HepG2 (cell line): ENCODE results near the gene NLRP11. TPM values are rescaled to one million over a fixed set of nuclear protein-coding genes. Genes with fewer than 3 reads are reported as not detected.

Source experiments
- ATAC-seq: fragments of 200-7000 bp; cut with Tn5 transposase; 3 replicates; pipeline ENCODE4 v1.9.1; 2020; ENCODE audit warnings: mild to moderate bottlenecking, moderate library complexity
- BruUV-seq: library from RNA; stranded (reverse); fragments of 400-500 nt; replicated peaks from 2 replicates; lab custom pipeline; 2021; lab: Mats Ljungman, UMichigan
- CTCF ChIA-PET: fragments of 300-600 bp; formaldehyde crosslinking; extraction: SDS; loops from one replicate; lab custom pipeline; 2021; ENCODE audit warnings: low total read pairs, inconsistent platforms, low intra/inter-chr PET ratio; lab: Yijun Ruan, JAX
- POLR2A ChIA-PET: fragments of 350-600 bp; sonication (Branson Sonifier 250); formaldehyde crosslinking; loops from one replicate; lab custom pipeline; 2020; ENCODE audit warnings: antibody characterized with exemption, inconsistent platforms; lab: Yijun Ruan, JAX
- DNase-seq: peaks from one replicate; pipeline ENCODE4 v3.0.0-alpha.2; 2015; ENCODE audit warnings: low spot score
- FAIRE-seq: peaks from 3 replicates; lab custom pipeline; 2011; peaks lifted over from hg19 to GRCh38; lab: Jason Lieb, UNC
- H2AFZ ChIP-seq: one replicate; pipeline ENCODE4 v1.6.1; 2011; ENCODE audit warnings: low read length, inconsistent platforms
- H3K27ac ChIP-seq: fragments of 300-600 bp; 3 replicates; pipeline ENCODE4 v1.8.0; 2011; ENCODE audit warnings: mixed run types, mild to moderate bottlenecking, mixed read lengths, low read length, inconsistent platforms; ENCODE audit not compliant: insufficient read depth; ENCODE audit errors: extremely low read length
- H3K27me3 ChIP-seq, 2 experiments: fragments of 200-600 bp in 1 of 2; 2 replicates in 1 of 2; 3 replicates in 1 of 2; pipeline versions ENCODE4 v1.6.0 to v1.8.0; 2011; ENCODE audit warnings: low read length in 2 of 2, mild to moderate bottlenecking in 2 of 2, moderate library complexity in 2 of 2, inconsistent platforms in 1 of 2; ENCODE audit not compliant: insufficient read depth in 2 of 2, control insufficient read depth in 1 of 2
- H3K36me3 ChIP-seq, 2 experiments: fragments of 200-600 bp in 1 of 2; replicated peaks in 1 of 2; 2 replicates in 1 of 2; 3 replicates in 1 of 2; pipeline versions ENCODE4 v1.5.1 to v1.8.0; 2011; ENCODE audit warnings: low read length in 2 of 2, inconsistent platforms in 1 of 2; ENCODE audit not compliant: insufficient read depth in 2 of 2, control insufficient read depth in 1 of 2
- H3K4me1 ChIP-seq: 2 replicates; pipeline ENCODE4 v1.5.1; 2012; ENCODE audit warnings: low read length, inconsistent platforms; ENCODE audit not compliant: insufficient read depth
- H3K4me2 ChIP-seq: 2 replicates; pipeline ENCODE4 v1.6.0; 2011; ENCODE audit warnings: low read depth, low read length, inconsistent platforms
- H3K4me3 ChIP-seq, 3 experiments: fragments of 200-600 bp in 1 of 3; sonication (generic), shearing (Covaris generic) in 1 of 3; replicated peaks in 1 of 3; 2 replicates each; pipeline ENCODE4 v1.5.1; 2011 to 2016; ENCODE audit warnings: low read length in 3 of 3, inconsistent platforms in 2 of 3, low read depth in 2 of 3, mild to moderate bottlenecking in 2 of 3, control low read depth in 1 of 3, mixed read lengths in 1 of 3; ENCODE audit not compliant: insufficient read depth in 1 of 3
- H3K79me2 ChIP-seq: one replicate; pipeline ENCODE4 v1.6.1; 2011; ENCODE audit warnings: low read length, inconsistent platforms; ENCODE audit not compliant: insufficient read depth
- H3K9ac ChIP-seq: 2 replicates; pipeline ENCODE4 v1.6.0; 2011; ENCODE audit warnings: mild to moderate bottlenecking, low read depth, low read length, inconsistent platforms; ENCODE audit not compliant: insufficient read depth
- H3K9me3 ChIP-seq: 2 replicates; pipeline ENCODE4 v1.5.1; 2012; ENCODE audit warnings: mild to moderate bottlenecking, low read length
- H4K20me1 ChIP-seq: 2 replicates; pipeline ENCODE4 v1.6.0; 2011; ENCODE audit warnings: inconsistent platforms, mild to moderate bottlenecking, low read length, moderate library complexity; ENCODE audit not compliant: insufficient read depth
- DMTF1 ChIP-seq: sonication (generic); formaldehyde crosslinking; IDR thresholded peaks from 2 replicates; pipeline ENCODE4 v1.4.0; 2020; ENCODE audit warnings: mild to moderate bottlenecking, missing genetic modification reagents
- DPF2 ChIP-seq: sonication (generic); formaldehyde crosslinking; IDR thresholded peaks from 2 replicates; pipeline ENCODE4 v1.4.0; 2020; ENCODE audit warnings: mild to moderate bottlenecking, low read depth, missing genetic modification reagents, borderline replicate concordance
- FOXM1 ChIP-seq: sonication (generic); formaldehyde crosslinking; IDR thresholded peaks from 2 replicates; pipeline ENCODE4 v1.5.0; 2020; ENCODE audit warnings: missing genetic modification reagents
- FOXP1 ChIP-seq, 2 experiments: fragments of 450-650 bp in 1 of 2; IDR thresholded peaks; 2 replicates each; pipeline ENCODE4 v1.6.1; 2017 to 2018; ENCODE audit warnings: antibody characterized with exemption in 1 of 2
- HHEX ChIP-seq: IDR thresholded peaks from 2 replicates; pipeline ENCODE4 v1.6.1; 2016; ENCODE audit warnings: control low read depth
- HMGA1 ChIP-seq: sonication (generic); formaldehyde crosslinking; conservative IDR thresholded peaks from 2 replicates; pipeline ENCODE4 v1.4.0; 2020; ENCODE audit warnings: missing genetic modification reagents
- MXI1 ChIP-seq: IDR thresholded peaks from 3 replicates; pipeline ENCODE4 v1.6.1; 2012; ENCODE audit warnings: low read depth, low read length, inconsistent platforms, borderline replicate concordance
- RBM39 ChIP-seq: fragments of 200-400 bp; formaldehyde crosslinking; IDR thresholded peaks from one replicate; pipeline ENCODE4 v1.6.1; 2018; ENCODE audit warnings: antibody characterized with exemption, mild to moderate bottlenecking, low read depth, low read length; ENCODE audit not compliant: poor library complexity, severe bottlenecking
- SRSF1 ChIP-seq: fragments of 200-400 bp; formaldehyde crosslinking; optimal IDR thresholded peaks from 2 replicates; pipeline ENCODE3; 2017; ENCODE audit warnings: mild to moderate bottlenecking, low read depth, low read length, moderate library complexity
- TOE1 ChIP-seq: sonication (generic); formaldehyde crosslinking; IDR thresholded peaks from 2 replicates; pipeline ENCODE4 v1.4.0; 2020; ENCODE audit warnings: mild to moderate bottlenecking, missing genetic modification reagents
- ZNF572 ChIP-seq: sonication (generic); formaldehyde crosslinking; IDR thresholded peaks from 2 replicates; pipeline ENCODE4 v1.5.1; 2020; ENCODE audit warnings: mild to moderate bottlenecking, missing genetic modification reagents
- ZNF850 ChIP-seq: sonication (generic); formaldehyde crosslinking; conservative IDR thresholded peaks from 2 replicates; pipeline ENCODE4 v1.9.0; 2021; ENCODE audit warnings: mild to moderate bottlenecking, missing genetic modification reagents
- WGBS: methylation state at CpG from one replicate; pipeline ENCODE4 v1.1.6; 2017; ENCODE audit warnings: low lambda C conversion rate; 5-methylcytosine and 5-hydroxymethylcytosine counted together
- in situ Hi-C: cut with HindIII; loops from 2 replicates; pipeline ENCODE4 v1.10.0; 2017; ENCODE audit warnings: low pct_unique_long_range_greater_than_20kb; ENCODE audit not compliant: extremely low pct_ligation_motif_present
- intact Hi-C: fragments of 100-400 bp; cut with micrococcal nuclease; formaldehyde crosslinking; loops from one replicate; pipeline ENCODE4 v1.10.0; 2022; ENCODE audit not compliant: unreplicated experiment
- polyA plus RNA-seq, 8 experiments: library from polyadenylated mRNA; depleted of rRNA in 3 of 8; stranded (reverse) in 7 of 8; unstranded in 1 of 8; fragments of >200 nt; fragmentation: Illumina TruSeq in 4 of 8; extraction: Trizol in 4 of 8; gene quantifications; 2 replicates each; pipeline versions ENCODE4 v1.2.1 to v1.2.3, GENCODE V29; 2011 to 2016; ENCODE audit warnings: low read depth in 4 of 8, missing spikeins in 1 of 8, mixed read lengths in 1 of 8; ENCODE audit not compliant: insufficient read depth in 1 of 8
- total RNA-seq, 5 experiments: library from RNA; depleted of rRNA; stranded (reverse); fragments of >200 nt; fragmentation: Illumina TruSeq; extraction: Trizol; gene quantifications; 2 replicates each; pipeline ENCODE4 v1.2.3, GENCODE V29; 2016; ENCODE audit warnings: low read depth in 1 of 5
- TF ChIP-seq, protein P1 (sequence below): sonication (generic); formaldehyde crosslinking; IDR thresholded peaks from 2 replicates; pipeline ENCODE4 v1.9.0; 2022; ENCODE audit warnings: low read depth, missing genetic modification reagents
- TF ChIP-seq, protein P2 (sequence below): sonication (generic); formaldehyde crosslinking; IDR thresholded peaks from 2 replicates; pipeline ENCODE4 v1.4.0; 2020; ENCODE audit warnings: low read depth, missing genetic modification reagents
- TF ChIP-seq, protein P3 (sequence below): sonication (generic); formaldehyde crosslinking; IDR thresholded peaks from 2 replicates; pipeline ENCODE4 v1.4.0; 2020; ENCODE audit warnings: missing genetic modification reagents

NLRP11 gene
- total and polyA plus RNA-seq, 2 of the 13 experiments (the other 11 are each of a cell fraction or from before 2014, with no cell fraction given): 0.02 TPM; not detected in 1

DNA sequence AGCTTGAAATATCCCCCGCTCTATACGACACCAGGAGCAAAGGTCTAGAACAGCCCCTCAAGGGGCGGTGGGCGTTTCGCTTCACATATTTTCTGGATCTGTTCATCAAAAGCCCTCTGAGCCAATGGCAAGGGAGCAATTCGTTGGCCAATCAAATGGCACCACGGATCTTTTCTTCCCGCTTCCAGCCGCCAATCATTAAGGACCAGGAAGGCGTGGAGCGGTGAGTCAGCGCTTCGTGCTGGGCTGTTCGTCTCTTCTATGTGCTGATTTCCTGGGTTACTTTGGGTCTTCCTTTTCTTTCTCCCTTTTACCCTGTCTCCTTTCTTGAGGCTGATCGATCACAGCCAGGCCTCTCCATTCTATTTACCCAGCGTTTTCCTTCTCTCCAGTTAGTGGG, 4.5 kb upstream of the NLRP11 start, which contains the start of gene NLRP4:
Gene NLRP4, plus strand, starts transcription at position 201 of the 400 bp plus-strand sequence. CDS start 15,541 bp downstream, outside the sequence.
- ChIA-PET CTCF (no interaction called here), POLR2A (no interaction called here)
- Histone ChIP-seq H4K20me1 (no peaks in the 10 kb centered on the region), H3K27ac (no peak within 1 kb of the TSS), H3K9ac (no peak within 1 kb of the TSS), H3K27me3 (peaks cover 0 to 6% of the 10 kb centered on the region in 2 experiments; a peak in 2 of 5 replicates), H3K4me2 (no peak within 1 kb of the TSS), H3K9me3 (no peaks in the 10 kb centered on the region), H2AFZ (no peak within 1 kb of the TSS), H3K36me3 (no peaks in the 10 kb centered on the region), H3K4me1 (no peaks in the 10 kb centered on the region), H3K79me2 (no peaks in the 10 kb centered on the region), H3K4me3 (no peak within 1 kb of the TSS)
- no TSS peak for BruUV-seq
- WGBS: 66% methylated on average over 14 of the region's 16 CpGs
- in situ Hi-C loops (no loop called here), intact Hi-C loops (no loop called here)
- ATAC-seq (no peak), DNase-seq (no peak), FAIRE-seq (no peak)
- TF ChIP-seq ZNF572 (CRISPR knock-in tag): no peak
- TF ChIP-seq DMTF1 (CRISPR knock-in tag): no peak
- TF ChIP-seq, protein P1, sequence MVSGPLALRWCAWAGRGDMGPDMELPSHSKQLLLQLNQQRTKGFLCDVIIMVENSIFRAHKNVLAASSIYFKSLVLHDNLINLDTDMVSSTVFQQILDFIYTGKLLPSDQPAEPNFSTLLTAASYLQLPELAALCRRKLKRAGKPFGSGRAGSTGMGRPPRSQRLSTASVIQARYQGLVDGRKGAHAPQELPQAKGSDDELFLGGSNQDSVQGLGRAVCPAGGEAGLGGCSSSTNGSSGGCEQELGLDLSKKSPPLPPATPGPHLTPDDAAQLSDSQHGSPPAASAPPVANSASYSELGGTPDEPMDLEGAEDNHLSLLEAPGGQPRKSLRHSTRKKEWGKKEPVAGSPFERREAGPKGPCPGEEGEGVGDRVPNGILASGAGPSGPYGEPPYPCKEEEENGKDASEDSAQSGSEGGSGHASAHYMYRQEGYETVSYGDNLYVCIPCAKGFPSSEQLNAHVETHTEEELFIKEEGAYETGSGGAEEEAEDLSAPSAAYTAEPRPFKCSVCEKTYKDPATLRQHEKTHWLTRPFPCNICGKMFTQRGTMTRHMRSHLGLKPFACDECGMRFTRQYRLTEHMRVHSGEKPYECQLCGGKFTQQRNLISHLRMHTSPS (CRISPR knock-in tag): no peak
- no peak for TF ChIP-seq SRSF1
- TF ChIP-seq RBM39: no peak
- TF ChIP-seq, protein P2, sequence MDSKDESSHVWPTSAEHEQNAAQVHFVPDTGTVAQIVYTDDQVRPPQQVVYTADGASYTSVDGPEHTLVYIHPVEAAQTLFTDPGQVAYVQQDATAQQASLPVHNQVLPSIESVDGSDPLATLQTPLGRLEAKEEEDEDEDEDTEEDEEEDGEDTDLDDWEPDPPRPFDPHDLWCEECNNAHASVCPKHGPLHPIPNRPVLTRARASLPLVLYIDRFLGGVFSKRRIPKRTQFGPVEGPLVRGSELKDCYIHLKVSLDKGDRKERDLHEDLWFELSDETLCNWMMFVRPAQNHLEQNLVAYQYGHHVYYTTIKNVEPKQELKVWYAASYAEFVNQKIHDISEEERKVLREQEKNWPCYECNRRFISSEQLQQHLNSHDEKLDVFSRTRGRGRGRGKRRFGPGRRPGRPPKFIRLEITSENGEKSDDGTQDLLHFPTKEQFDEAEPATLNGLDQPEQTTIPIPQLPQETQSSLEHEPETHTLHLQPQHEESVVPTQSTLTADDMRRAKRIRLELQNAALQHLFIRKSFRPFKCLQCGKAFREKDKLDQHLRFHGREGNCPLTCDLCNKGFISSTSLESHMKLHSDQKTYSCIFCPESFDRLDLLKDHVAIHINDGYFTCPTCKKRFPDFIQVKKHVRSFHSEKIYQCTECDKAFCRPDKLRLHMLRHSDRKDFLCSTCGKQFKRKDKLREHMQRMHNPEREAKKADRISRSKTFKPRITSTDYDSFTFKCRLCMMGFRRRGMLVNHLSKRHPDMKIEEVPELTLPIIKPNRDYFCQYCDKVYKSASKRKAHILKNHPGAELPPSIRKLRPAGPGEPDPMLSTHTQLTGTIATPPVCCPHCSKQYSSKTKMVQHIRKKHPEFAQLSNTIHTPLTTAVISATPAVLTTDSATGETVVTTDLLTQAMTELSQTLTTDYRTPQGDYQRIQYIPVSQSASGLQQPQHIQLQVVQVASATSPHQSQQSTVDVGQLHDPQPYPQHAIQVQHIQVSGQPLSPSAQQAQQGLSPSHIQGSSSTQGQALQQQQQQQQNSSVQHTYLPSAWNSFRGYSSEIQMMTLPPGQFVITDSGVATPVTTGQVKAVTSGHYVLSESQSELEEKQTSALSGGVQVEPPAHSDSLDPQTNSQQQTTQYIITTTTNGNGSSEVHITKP (CRISPR knock-in tag): no peak
- no peak for TF ChIP-seq HHEX (CRISPR knock-in tag)
- no peak for TF ChIP-seq ZNF850 (CRISPR knock-in tag)
- no peak for TF ChIP-seq HMGA1 (CRISPR knock-in tag)
- TF ChIP-seq TOE1: no peak
- TF ChIP-seq, protein P3, sequence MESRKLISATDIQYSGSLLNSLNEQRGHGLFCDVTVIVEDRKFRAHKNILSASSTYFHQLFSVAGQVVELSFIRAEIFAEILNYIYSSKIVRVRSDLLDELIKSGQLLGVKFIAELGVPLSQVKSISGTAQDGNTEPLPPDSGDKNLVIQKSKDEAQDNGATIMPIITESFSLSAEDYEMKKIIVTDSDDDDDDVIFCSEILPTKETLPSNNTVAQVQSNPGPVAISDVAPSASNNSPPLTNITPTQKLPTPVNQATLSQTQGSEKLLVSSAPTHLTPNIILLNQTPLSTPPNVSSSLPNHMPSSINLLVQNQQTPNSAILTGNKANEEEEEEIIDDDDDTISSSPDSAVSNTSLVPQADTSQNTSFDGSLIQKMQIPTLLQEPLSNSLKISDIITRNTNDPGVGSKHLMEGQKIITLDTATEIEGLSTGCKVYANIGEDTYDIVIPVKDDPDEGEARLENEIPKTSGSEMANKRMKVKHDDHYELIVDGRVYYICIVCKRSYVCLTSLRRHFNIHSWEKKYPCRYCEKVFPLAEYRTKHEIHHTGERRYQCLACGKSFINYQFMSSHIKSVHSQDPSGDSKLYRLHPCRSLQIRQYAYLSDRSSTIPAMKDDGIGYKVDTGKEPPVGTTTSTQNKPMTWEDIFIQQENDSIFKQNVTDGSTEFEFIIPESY: no peak
- no peak for TF ChIP-seq MXI1
- TF ChIP-seq FOXM1 (CRISPR knock-in tag): no peak
- no peak for TF ChIP-seq DPF2 (CRISPR knock-in tag)
- no peak for TF ChIP-seq FOXP1 (IDR thresholded peaks at IDR 0.05)
- TF ChIP-seq FOXP1 (CRISPR knock-in tag; IDR thresholded peaks at IDR 0.05): no peak
